ENCODE data around the gene PPP1R9B.

DNA sequence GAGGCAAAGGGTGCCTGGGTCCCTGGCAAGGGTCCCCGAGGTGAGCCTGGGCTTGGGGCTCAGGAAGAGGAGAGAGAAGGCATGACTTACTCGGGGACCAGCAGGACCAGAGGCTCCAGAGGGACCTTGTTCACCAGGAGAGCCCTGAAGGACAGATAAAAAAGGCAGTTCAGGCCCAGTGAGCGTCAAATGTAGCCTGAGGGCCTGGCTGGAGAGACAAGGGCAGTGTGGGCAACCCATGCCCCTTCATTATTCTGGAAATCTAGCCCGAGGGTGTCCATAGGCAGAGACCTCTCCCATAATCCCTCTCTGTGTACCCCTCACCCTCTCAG, 36.9 kb upstream of the PPP1R9B start:
- TF ChIP-seq CTCF (IDR thresholded peaks at IDR 0.05) (no peak), POLR2AphosphoS5 (IDR thresholded peaks at IDR 0.05) (no peak), POLR2A (IDR thresholded peaks at IDR 0.05) (no peak), EP300 (IDR thresholded peaks at IDR 0.05) (no peak)
